Right lobe of liver (tissue), 6 donors: ENCODE measurements around the gene PAN2. TPM values are rescaled to one million over a fixed set of nuclear protein-coding genes. Genes with fewer than 3 reads are reported as not detected.
"Not testable (repeated sequence)": the region's sequence is repeated elsewhere in the genome, so short reads cannot be mapped to it uniquely, and the experiment has no call there.

Experiments
- ATAC-seq, 4 donors: fragments of 200-7000 bp; cut with Tn5 transposase; one replicate each; pipeline ENCODE4 v1.9.1; 2020; ENCODE audit warnings: mild to moderate bottlenecking in 4 of 4, moderate library complexity in 4 of 4
- DNase-seq, 3 donors: peaks; one replicate each; pipeline ENCODE4 v3.0.0-alpha.2; 2020
- H3K27ac ChIP-seq, 3 donors: fragments of 200-600 bp; one replicate each; pipeline ENCODE4 v1.8.0; 2022
- H3K27me3 ChIP-seq, 2 donors: fragments of 200-600 bp; one replicate each; pipeline ENCODE4 v1.8.0; 2022
- H3K36me3 ChIP-seq, 4 donors: fragments of 200-600 bp; sonication (generic) in 1 of 4; one replicate each; pipeline versions ENCODE4 v1.5.1 to v1.8.0; 2017 to 2022; ENCODE audit warnings: control low read depth in 1 of 4
- H3K4me1 ChIP-seq, 4 donors: fragments of 200-600 bp; sonication (generic) in 1 of 4; one replicate each; pipeline versions ENCODE4 v1.5.1 to v1.8.0; 2017 to 2022; ENCODE audit warnings: control low read depth in 1 of 4
- H3K4me3 ChIP-seq, 3 donors: fragments of 200-600 bp; one replicate each; pipeline ENCODE4 v1.8.0; 2022
- H3K9me3 ChIP-seq, 4 donors: fragments of 200-600 bp; sonication (generic) in 1 of 4; one replicate each; pipeline versions ENCODE4 v1.5.1 to v1.8.0; 2017 to 2022; ENCODE audit warnings: control low read depth in 1 of 4
- CTCF ChIP-seq, 4 donors: fragments of 200-600 bp in 3 of 4; fragments of 450-650 bp in 1 of 4; IDR thresholded peaks; one replicate each; pipeline versions ENCODE4 v1.5.1 to v1.8.0; 2016 to 2022; ENCODE audit warnings: antibody characterized with exemption in 4 of 4, mild to moderate bottlenecking in 2 of 4
- POLR2A ChIP-seq: fragments of 450-650 bp; IDR thresholded peaks from one replicate; pipeline ENCODE4 v1.6.1; 2017; ENCODE audit warnings: antibody characterized with exemption, mild to moderate bottlenecking
- WGBS: methylation state at CpG from one replicate; pipeline ENCODE4 v1.1.6; 2018; ENCODE audit warnings: low coverage, low lambda C conversion rate; ENCODE audit not compliant: insufficient coverage; ENCODE audit errors: missing lambda C conversion rate; 5-methylcytosine and 5-hydroxymethylcytosine counted together
- intact Hi-C, 2 donors: fragments of 100-400 bp; cut with DNase I; formaldehyde crosslinking; loops; one replicate each; pipeline versions ENCODE4 v1.11.2 to v1.14.1; 2022
- total RNA-seq, 6 experiments: library from RNA; depleted of rRNA in 2 of 6; stranded (reverse); fragments of >200 nt in 2 of 6; fragmentation: NEBNext Ultra II Directional in 3 of 6; extraction: Animal tissue kit (Norgen Biotek cat#: 25700) in 3 of 6; gene quantifications; one replicate each; pipeline versions ENCODE4 v1.1.0 to v1.2.4, GENCODE V29; 2016 to 2023
- donor health status: DM: no; HTN: yes; CAD: no.
- donor health status: DM: no; HTN: no; CAD: no.
- donor health status: DM: no; HTN: no; CAD: no.
- donor health status: DM: no; HTN: yes; CAD: no.
- donor health status: DM: no; HTN: yes; CAD: no.

PAN2 gene
- total RNA-seq, 6 experiments from 2014 or later = 21.7 to 109 (median 57.7) TPM

GRCh38 chr12:56324206-56324605 is 9.6 kb downstream of the PAN2 start:
- ATAC-seq = no peak
- Histone ChIP-seq H3K4me3 (no peak overlapping the region), H3K9me3 (no peaks in the 10 kb centered on the region), H3K27ac (no peak overlapping the region), H3K27me3 (no peaks in the 10 kb centered on the region), H3K36me3 (peaks cover 0 to 82% (median 44%) of the 10 kb centered on the region in 4 donors), H3K4me1 (peaks cover 0 to 3% (median 0%) of the 10 kb centered on the region in 4 donors)
- TF ChIP-seq CTCF (IDR thresholded peaks at IDR 0.05) (no peak), POLR2A (no peak)
- DNase-seq = no peak
- WGBS = 89% methylated on average over 5 of the region's 6 CpGs
- intact Hi-C loops = no loop called here

- H3K9me3 ChIP-seq, DNase-seq, intact Hi-C loops, ATAC-seq, H3K27me3 ChIP-seq, H3K4me1 ChIP-seq, H3K27ac ChIP-seq, H3K4me3 ChIP-seq: not testable (repeated sequence)
- 96% methylated on average over 5 of the region's 8 CpGs for WGBS
- H3K36me3 ChIP-seq = peaks cover 0 to 70% (median 39%) of the 10 kb centered on the region in 4 donors
Measured at GRCh38 chr12:56321610-56322009, 12.2 kb downstream of the PAN2 start.

GRCh38 chr12:56321027-56321426 is 12.8 kb downstream of the PAN2 start:
- Histone ChIP-seq H3K27ac (no peak overlapping the region), H3K4me3 (no peak overlapping the region), H3K9me3 (no peaks in the 10 kb centered on the region), H3K27me3 (no peaks in the 10 kb centered on the region), H3K4me1 (peaks cover 0 to 3% (median 2%) of the 10 kb centered on the region in 4 donors), H3K36me3 (peaks cover 0 to 64% (median 36%) of the 10 kb centered on the region in 4 donors)
- ATAC-seq (no peak), DNase-seq (no peak)
- TF ChIP-seq POLR2A (no peak), CTCF (IDR thresholded peaks at IDR 0.05) (no peak)
- WGBS = 80% methylated on average over 2 of the region's 2 CpGs
- intact Hi-C loops = no loop called here

GRCh38 chr12:56317675-56318074 is 16.1 kb downstream of the PAN2 start:
- intact Hi-C loops = no loop called here
- ATAC-seq = no peak
- H3K27ac ChIP-seq = no peak overlapping the region
- H3K9me3 ChIP-seq = no peaks in the 10 kb centered on the region
- 91% methylated on average over 3 of the region's 3 CpGs for WGBS
- no peak for DNase-seq
- peaks cover 0 to 13% (median 5%) of the 10 kb centered on the region in 4 donors for H3K4me1 ChIP-seq
- H3K36me3 ChIP-seq = peaks cover 0 to 44% (median 21%) of the 10 kb centered on the region in 4 donors
- H3K4me3 ChIP-seq = no peak overlapping the region
- TF ChIP-seq POLR2A = no peak
- no peak for TF ChIP-seq CTCF (IDR thresholded peaks at IDR 0.05)
- no peaks in the 10 kb centered on the region for H3K27me3 ChIP-seq

- DNase-seq (peak; percentile 97 to 98 (median 98)), ATAC-seq (peak; percentile 90 to 95 (median 93))
- H3K4me3 ChIP-seq = peak within 1 kb of the TSS; percentile 74 to 90 (median 90)
- no peaks in the 10 kb centered on the region for H3K27me3 ChIP-seq
- H3K27ac ChIP-seq = peak within 1 kb of the TSS; percentile 72 to 92 (median 87)
- no peaks in the 10 kb centered on the region for H3K9me3 ChIP-seq
- peaks cover 0 to 13% (median 5%) of the 10 kb centered on the region in 4 donors for H3K4me1 ChIP-seq
- TF ChIP-seq CTCF (IDR thresholded peaks at IDR 0.05) (peak; percentile 5 to 28 (median 12)), POLR2A (peak; percentile 86)
- intact Hi-C loops = no loop called here
- H3K36me3 ChIP-seq = peaks cover 0 to 42% (median 18%) of the 10 kb centered on the region in 4 donors
- 1% methylated on average over 11 of the region's 62 CpGs for WGBS
Measured at GRCh38 chr12:56315622-56316473, 18.0 kb downstream of the PAN2 start, which contains the start of gene CNPY2. TSS of gene CNPY2 (minus strand) at chr12:56315988. CDS start at chr12:56315217, 771 bp downstream.
